Nucleus accumbens (tissue), 56 donors: ENCODE data around the gene ICAM5.
A peak's percentile ranks its signal among the peaks of the same experiment; 100 is the strongest.

Source experiments
- DNase-seq, 56 donors: peaks; one replicate each; lab custom pipeline; 2025; lab: John Stamatoyannopoulos, UW

ICAM5 gene

GRCh38 chr19:10290357-10290875 is 664 bp downstream of the ICAM5 start:
- peak in 3 of 56 donors; percentile 11 to 37 (median 26) for DNase-seq

- peak in 34 of 56 donors; percentile 3 to 78 (median 42) for DNase-seq
Measured at GRCh38 chr19:10290876-10291553, 1.3 kb downstream of the ICAM5 start.

- DNase-seq: no peak
Measured at GRCh38 chr19:10291554-10292205, 1.9 kb downstream of the ICAM5 start.

GRCh38 chr19:10292206-10292788 is 2.5 kb downstream of the ICAM5 start:
- DNase-seq: peak in 35 of 56 donors; percentile 3 to 75 (median 25)

GRCh38 chr19:10292789-10293636 is 3.3 kb downstream of the ICAM5 start:
- no peak for DNase-seq

- no peak for DNase-seq
Measured at GRCh38 chr19:10293637-10294367, 4.0 kb downstream of the ICAM5 start.

- DNase-seq: no peak
Measured at GRCh38 chr19:10294368-10294697, 4.6 kb downstream of the ICAM5 start.

- no peak for DNase-seq
Measured at GRCh38 chr19:10295305-10295846, 5.6 kb downstream of the ICAM5 start.

- no peak for DNase-seq
Measured at GRCh38 chr19:10295847-10296591, 6.3 kb downstream of the ICAM5 start.

- no peak for DNase-seq
Measured at GRCh38 chr19:10299545-10300458, 10.1 kb downstream of the ICAM5 start.

- peak in 41 of 56 donors; percentile 6 to 81 (median 47) for DNase-seq
Measured at GRCh38 chr19:10305139-10305806, 15.5 kb downstream of the ICAM5 start.

- DNase-seq: no peak
Measured at GRCh38 chr19:10306327-10306726, 16.6 kb downstream of the ICAM5 start.

GRCh38 chr19:10309423-10309822 is 19.7 kb downstream of the ICAM5 start, which contains the start of gene ZGLP1:
Gene ZGLP1 (minus strand): TSS chr19:10309815.
- no peak for DNase-seq

GRCh38 chr19:10315335-10316214 is 25.8 kb downstream of the ICAM5 start, which contains the start of gene FDX2:
Gene FDX2 (minus strand): TSS chr19:10316015. CDS start chr19:10315996, 19 bp downstream.
- DNase-seq: peak; percentile 18 to 95 (median 82)

- DNase-seq: peak in 9 of 56 donors; percentile 14 to 43 (median 31)
Measured at GRCh38 chr19:10316229-10317044, 26.7 kb downstream of the ICAM5 start.
